GM19025 (cell line): ENCODE data around the gene GLYR1.
"Not testable (repeated sequence)": the region's sequence is repeated elsewhere in the genome, so short reads cannot be mapped to it uniquely, and the experiment has no call there.

Source experiments
- ATAC-seq: cut with Tn5 transposase; IDR thresholded peaks from one replicate; pipeline ENCODE4 v1.9.1; 2021; ENCODE audit warnings: mild to moderate bottlenecking, low read depth, moderate library complexity; ENCODE audit not compliant: unreplicated experiment

GLYR1 gene

DNA sequence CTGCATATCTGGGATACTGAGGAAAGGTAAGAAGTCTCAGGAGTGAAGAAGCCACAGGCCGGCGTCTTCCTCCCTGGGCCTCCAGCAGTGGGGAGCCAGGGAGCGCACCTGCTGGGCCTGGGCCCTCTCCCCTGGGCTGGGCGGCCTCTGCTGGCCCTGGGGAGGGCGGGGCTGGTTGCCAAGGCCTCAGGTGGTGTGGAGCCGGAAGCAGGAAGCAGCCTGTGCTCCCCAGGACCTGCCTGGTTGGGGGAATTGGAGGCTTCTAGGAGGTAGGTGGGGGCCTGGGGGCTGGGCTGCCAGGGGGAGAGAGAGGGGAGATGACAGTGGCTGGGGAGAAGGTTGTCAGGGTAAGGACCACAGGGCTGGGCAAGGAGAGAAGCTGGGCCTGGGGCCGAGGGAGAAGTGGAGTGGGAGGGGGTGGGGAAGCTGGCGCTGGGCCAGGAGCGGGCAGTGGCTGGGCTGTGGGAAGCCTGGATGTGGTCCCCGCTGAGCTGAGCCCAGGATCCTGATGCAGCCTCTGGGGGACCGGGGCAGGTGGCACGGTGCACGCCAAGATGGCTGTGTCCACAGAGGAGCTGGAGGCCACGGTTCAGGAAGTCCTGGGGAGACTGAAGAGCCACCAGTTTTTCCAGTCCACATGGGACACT lies 51.8 kb downstream of the GLYR1 start, which contains the start of gene SMIM22:
TSS of gene SMIM22 (plus strand) at position 189 of the 647 bp plus-strand sequence. CDS start at position 555, 366 bp downstream.
- no peak for ATAC-seq

DNA sequence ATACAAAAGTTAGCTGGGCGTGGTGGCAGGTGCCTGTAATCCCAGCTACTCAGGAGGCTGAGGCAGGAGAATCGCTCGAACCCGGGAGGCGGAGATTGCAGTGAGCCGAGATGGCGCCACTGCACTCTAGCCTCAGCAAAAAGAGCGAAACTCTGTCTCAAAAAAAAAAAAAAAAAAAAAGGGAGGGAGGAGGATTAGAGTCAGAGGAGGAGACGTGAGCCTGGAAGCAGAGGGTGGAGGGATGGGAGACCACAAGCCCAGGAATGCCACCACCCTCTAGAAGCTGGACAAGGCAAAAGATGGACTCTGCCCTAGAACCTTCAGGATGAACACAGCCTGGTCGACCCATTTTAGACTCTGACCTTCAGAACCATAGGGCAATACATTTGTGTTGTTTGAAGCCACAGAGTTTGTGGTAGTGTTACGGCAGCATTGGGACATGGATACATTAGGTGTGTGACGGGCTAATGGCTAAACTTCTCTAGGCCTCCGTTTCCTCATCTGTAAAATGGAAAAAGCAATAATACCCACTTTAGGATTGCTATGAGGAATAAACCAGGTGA lies 54.1 kb downstream of the GLYR1 start:
- no peak for ATAC-seq

DNA sequence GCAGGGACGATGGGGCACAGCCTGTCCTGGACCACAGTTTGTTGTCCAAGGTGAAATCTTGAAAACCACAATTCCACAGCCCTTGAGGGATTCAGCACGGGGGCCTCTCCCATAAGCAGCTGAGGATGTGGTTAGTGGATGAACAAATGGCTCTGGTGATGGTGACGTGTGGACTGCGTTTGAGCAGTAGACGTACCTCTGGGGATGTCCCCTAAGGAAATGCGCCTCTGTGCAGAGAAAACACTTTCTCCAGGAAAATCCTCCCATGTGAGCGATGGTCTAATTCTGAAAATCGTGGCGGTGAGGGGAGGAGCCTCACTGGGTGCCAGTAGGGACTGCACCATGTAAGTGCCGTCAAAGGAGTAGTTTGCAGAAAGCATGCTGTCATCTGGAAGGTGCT lies 56.2 kb downstream of the GLYR1 start:
- no peak for ATAC-seq

- no peak for ATAC-seq
Measured at GRCh38 chr16:4790261-4790660, 56.8 kb downstream of the GLYR1 start.

DNA sequence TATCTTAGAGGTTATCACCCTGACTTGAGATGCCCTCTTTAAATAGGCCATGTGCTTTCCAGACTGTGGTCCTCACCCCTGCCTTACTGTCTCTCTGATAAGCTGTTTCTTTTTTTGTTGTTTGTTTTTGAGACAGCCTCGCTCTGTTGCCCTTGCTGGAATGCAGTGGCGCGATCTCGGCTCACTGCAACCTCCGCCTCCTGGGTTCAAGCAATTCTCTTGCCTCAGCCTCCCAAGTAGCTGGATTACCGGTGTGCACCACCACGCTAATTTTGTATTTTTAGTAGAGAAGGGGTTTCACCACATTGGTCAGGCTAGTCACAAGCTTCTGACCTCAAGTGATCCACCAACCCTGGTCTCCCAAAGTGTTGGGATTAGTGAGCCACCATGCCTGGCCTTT lies 58.2 kb downstream of the GLYR1 start:
- ATAC-seq = no peak

- ATAC-seq = no peak
Measured at GRCh38 chr16:4788489-4788889, 58.6 kb downstream of the GLYR1 start.

- no peak for ATAC-seq
Measured at GRCh38 chr16:4787627-4788482, 59.2 kb downstream of the GLYR1 start, which contains the start of gene SEPTIN12. SEPTIN12 (minus strand) TSS chr16:4788345; CDS start chr16:4787645, 700 bp downstream.

- no peak for ATAC-seq
Measured at GRCh38 chr16:4787068-4787467, 60.0 kb downstream of the GLYR1 start.

GRCh38 chr16:4785758-4786433 lies 61.2 kb downstream of the GLYR1 start:
- ATAC-seq = no peak

DNA sequence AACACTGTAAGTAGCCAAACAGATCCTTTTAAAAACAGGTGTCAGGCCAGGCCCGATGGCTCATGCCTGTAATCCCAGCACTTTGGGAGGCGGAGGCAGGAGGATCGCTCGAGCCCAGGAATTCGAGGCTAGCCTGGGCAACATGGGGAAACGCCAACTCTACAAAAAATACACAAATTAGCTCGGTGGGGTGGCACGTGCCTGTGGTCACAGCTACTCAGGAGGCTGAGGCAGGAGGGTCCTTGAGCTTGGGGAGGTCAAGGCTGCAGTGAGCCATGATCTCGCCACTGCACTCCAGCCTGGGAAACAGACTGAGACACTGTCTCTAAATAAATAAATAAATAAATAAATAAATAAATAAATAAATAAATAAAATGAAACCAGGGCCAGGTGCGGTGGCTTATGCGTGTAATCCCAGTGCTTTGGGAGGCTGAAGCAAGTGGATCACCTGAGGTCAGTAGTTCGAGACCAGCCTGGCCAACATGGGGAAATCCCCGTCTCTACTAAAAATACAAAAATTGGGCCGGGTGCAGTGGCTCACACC lies 62.6 kb downstream of the GLYR1 start:
- ATAC-seq = not testable (repeated sequence)

GRCh38 chr16:4783951-4784336 lies 63.1 kb downstream of the GLYR1 start:
- no peak for ATAC-seq

- no peak for ATAC-seq
Measured at GRCh38 chr16:4783251-4783950, 63.7 kb downstream of the GLYR1 start.

GRCh38 chr16:4780235-4780634 lies 66.9 kb downstream of the GLYR1 start:
- ATAC-seq = no peak

- no peak for ATAC-seq
Measured at GRCh38 chr16:4778050-4778392, 69.1 kb downstream of the GLYR1 start.

DNA sequence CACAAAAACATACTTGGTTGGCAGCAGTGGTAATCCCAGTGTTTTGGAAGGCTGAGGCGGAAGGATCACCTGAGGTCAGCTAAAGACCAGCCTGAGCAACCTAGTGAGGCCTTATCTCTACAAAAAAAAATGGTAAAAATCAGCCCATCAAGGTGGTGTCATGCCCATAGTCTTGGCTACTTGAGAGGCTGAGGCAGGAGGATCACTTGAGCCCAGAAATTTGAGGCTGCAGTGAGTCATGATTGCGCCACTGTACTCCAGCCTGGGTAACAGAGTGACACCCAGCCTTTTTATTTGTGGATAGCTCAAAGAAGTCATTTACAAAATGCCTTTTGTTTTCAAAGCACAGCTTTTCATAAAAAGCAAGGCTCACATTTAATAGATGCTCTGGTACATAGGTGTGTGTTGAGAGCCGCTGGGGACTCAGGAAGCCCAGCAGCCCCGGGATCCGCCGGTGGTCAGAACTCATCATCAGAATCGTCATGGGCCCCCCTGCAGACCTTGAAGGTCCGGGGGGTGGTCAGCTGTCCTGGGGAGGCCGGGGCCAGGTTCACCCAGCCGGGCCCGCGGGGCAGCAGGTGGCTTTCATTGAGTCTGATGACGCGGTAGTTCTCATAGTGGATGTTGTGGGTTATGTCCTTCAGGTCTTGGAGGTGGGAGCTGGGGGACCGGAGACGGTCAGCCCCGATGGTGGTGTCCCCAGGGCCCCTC lies 69.6 kb downstream of the GLYR1 start:
- no peak for ATAC-seq

GRCh38 chr16:4776141-4776705 lies 70.9 kb downstream of the GLYR1 start:
- no peak for ATAC-seq

DNA sequence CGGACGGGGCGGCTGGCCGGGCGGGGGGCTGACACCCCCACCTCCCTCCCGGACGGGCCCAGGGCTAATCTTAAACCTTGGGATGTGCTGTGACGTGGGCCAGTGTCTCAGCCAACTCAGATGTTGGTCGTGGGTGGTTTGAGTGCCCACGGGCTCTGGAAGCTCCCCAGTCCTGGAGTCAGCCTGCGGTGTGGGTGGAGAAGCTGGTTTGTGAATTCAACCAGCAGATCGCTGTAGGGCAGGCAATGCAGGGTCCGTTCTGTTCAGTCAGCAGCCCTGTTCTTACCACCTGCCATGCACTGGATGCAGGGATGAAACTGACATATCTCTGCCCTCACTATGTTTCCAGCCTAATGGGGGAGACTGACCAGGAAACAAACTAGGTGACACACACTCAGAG lies 72.1 kb downstream of the GLYR1 start:
- no peak for ATAC-seq

DNA sequence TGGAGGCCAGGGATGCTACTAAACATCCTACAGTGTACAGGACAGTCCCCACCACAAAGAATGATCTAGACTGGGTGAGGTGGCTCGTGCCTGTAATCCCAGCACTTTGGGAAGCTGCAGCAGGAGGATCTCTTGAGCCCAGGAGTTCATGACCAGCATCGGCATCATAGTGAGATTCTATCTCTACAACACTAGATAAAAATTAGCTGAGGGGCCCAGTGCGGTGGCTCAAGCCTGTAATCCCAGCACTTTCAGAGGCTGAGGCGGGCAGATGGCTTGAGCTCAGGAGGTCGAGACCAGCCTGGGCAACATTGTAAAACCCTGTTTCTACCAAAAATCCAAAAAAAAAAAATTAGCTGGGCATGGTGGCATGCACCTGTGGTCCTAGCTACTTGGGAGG lies 74.7 kb downstream of the GLYR1 start:
- no peak for ATAC-seq

GRCh38 chr16:4771646-4772045 lies 75.4 kb downstream of the GLYR1 start:
- ATAC-seq = no peak
